Middle frontal gyrus (tissue), 1 donor: Measurements from ENCODE around the gene UBE3C.

Source experiments
- DNase-seq: peaks from one replicate; pipeline ENCODE4 v3.0.0-alpha.2; 2015; ENCODE audit warnings: low spot score; ENCODE audit errors: extremely low spot score

Gene UBE3C

GRCh38 chr7:157291404-157292080 is 152.8 kb downstream of the UBE3C start:
- no peak for DNase-seq

GRCh38 chr7:157292258-157292657 is 153.5 kb downstream of the UBE3C start:
- no peak for DNase-seq

- no peak for DNase-seq
These were observed 154.2 kb downstream of the UBE3C start for GRCh38 chr7:157292770-157293412.

GRCh38 chr7:157293413-157293788 is 154.7 kb downstream of the UBE3C start:
- no peak for DNase-seq

GRCh38 chr7:157294773-157295172 is 156.0 kb downstream of the UBE3C start:
- DNase-seq = no peak

- no peak for DNase-seq
These were observed 156.6 kb downstream of the UBE3C start for GRCh38 chr7:157295338-157295737.

- no peak for DNase-seq
These were observed 158.5 kb downstream of the UBE3C start for GRCh38 chr7:157297185-157297584.

GRCh38 chr7:157299317-157299612 is 160.5 kb downstream of the UBE3C start:
- DNase-seq = no peak

GRCh38 chr7:157299613-157300368 is 161.1 kb downstream of the UBE3C start:
- DNase-seq = no peak

- no peak for DNase-seq
These were observed 161.7 kb downstream of the UBE3C start for GRCh38 chr7:157300369-157300825.

GRCh38 chr7:157301610-157302120 is 162.9 kb downstream of the UBE3C start:
- DNase-seq = no peak

GRCh38 chr7:157306846-157307838 is 168.4 kb downstream of the UBE3C start:
- DNase-seq = no peak

- DNase-seq = no peak
These were observed 171.4 kb downstream of the UBE3C start for GRCh38 chr7:157309988-157310668.

GRCh38 chr7:157310676-157311185 is 172.0 kb downstream of the UBE3C start:
- DNase-seq = no peak

- DNase-seq = no peak
These were observed 174.2 kb downstream of the UBE3C start for GRCh38 chr7:157312941-157313340.

GRCh38 chr7:157313645-157314044 is 174.9 kb downstream of the UBE3C start:
- no peak for DNase-seq

GRCh38 chr7:157318015-157318706 is 179.4 kb downstream of the UBE3C start:
- DNase-seq = no peak
